ENCODE measurements around the gene FOXN4.
A peak's percentile ranks its signal among the peaks of the same experiment; 100 is the strongest.

The FOXN4 gene

GRCh38 chr12:109258607-109259544, 50.2 kb downstream of the FOXN4 start:
- DNase-seq (ENCODE audit: low spot score), result no peak

- DNase-seq (ENCODE audit: low spot score), result no peak
Measured at GRCh38 chr12:109258201-109258600, 50.9 kb downstream of the FOXN4 start.

GRCh38 chr12:109256011-109256410, 53.1 kb downstream of the FOXN4 start:
- DNase-seq (ENCODE audit: low spot score), result no peak

GRCh38 chr12:109255377-109255776, 53.7 kb downstream of the FOXN4 start:
- DNase-seq (ENCODE audit: low spot score), result no peak

GRCh38 chr12:109253913-109254544, 55.1 kb downstream of the FOXN4 start:
- no peak for DNase-seq (ENCODE audit: low spot score)

GRCh38 chr12:109252799-109253198, 56.3 kb downstream of the FOXN4 start:
- DNase-seq (ENCODE audit: low spot score), result no peak

- no peak for DNase-seq (ENCODE audit: low spot score)
Measured at GRCh38 chr12:109250523-109250922, 58.6 kb downstream of the FOXN4 start.

GRCh38 chr12:109247831-109248654, 61.0 kb downstream of the FOXN4 start:
- no peak for DNase-seq (ENCODE audit: low spot score)

- DNase-seq (ENCODE audit: low spot score), result no peak
Measured at GRCh38 chr12:109246221-109246620, 62.9 kb downstream of the FOXN4 start.

GRCh38 chr12:109244073-109244472, 65.0 kb downstream of the FOXN4 start:
- peak; percentile 90 for DNase-seq (ENCODE audit: low spot score)

- DNase-seq (ENCODE audit: low spot score), result no peak
Measured at GRCh38 chr12:109241936-109242335, 67.1 kb downstream of the FOXN4 start.

GRCh38 chr12:109240365-109240764, 68.7 kb downstream of the FOXN4 start:
- no peak for DNase-seq (ENCODE audit: low spot score)

GRCh38 chr12:109239691-109240090, 69.4 kb downstream of the FOXN4 start:
- no peak for DNase-seq (ENCODE audit: low spot score)

GRCh38 chr12:109239179-109239578, 69.9 kb downstream of the FOXN4 start:
- DNase-seq (ENCODE audit: low spot score), result no peak

GRCh38 chr12:109236257-109236656, 72.8 kb downstream of the FOXN4 start:
- DNase-seq (ENCODE audit: low spot score), result no peak

- no peak for DNase-seq (ENCODE audit: low spot score)
Measured at GRCh38 chr12:109234012-109234411, 75.1 kb downstream of the FOXN4 start.

GRCh38 chr12:109232731-109233130, 76.4 kb downstream of the FOXN4 start:
- DNase-seq (ENCODE audit: low spot score), result no peak

GRCh38 chr12:109230193-109230592, 78.9 kb downstream of the FOXN4 start:
- no peak for DNase-seq (ENCODE audit: low spot score)

GRCh38 chr12:109228664-109229063, 80.4 kb downstream of the FOXN4 start:
- no peak for DNase-seq (ENCODE audit: low spot score)
